Liver (tissue), 3 donors: Measurements from ENCODE around the gene SLC44A2.

ENCODE experiments used
- ATF3 ChIP-seq: IDR thresholded peaks from 2 replicates; pipeline ENCODE4 v1.6.1; 2016; ENCODE audit warnings: antibody characterized with exemption
- CTCF ChIP-seq: fragments of 150-350 bp; IDR thresholded peaks from 2 replicates; pipeline ENCODE4 v1.5.1; 2017; ENCODE audit warnings: improper control_type of control experiment, low read depth, low read length; ENCODE audit not compliant: missing input control
- FOXA1 ChIP-seq: IDR thresholded peaks from 2 replicates; pipeline ENCODE4 v1.6.1; 2016; ENCODE audit warnings: antibody characterized with exemption
- FOXA2 ChIP-seq: IDR thresholded peaks from 2 replicates; pipeline ENCODE4 v1.6.1; 2016; ENCODE audit warnings: antibody characterized with exemption
- JUND ChIP-seq, 2 donors: IDR thresholded peaks; 2 replicates each; pipeline ENCODE4 v1.6.1; 2016; ENCODE audit warnings: antibody characterized with exemption in 2 of 2
- MAX ChIP-seq: IDR thresholded peaks from 2 replicates; pipeline ENCODE4 v1.6.1; 2016; ENCODE audit warnings: antibody characterized with exemption
- REST ChIP-seq: IDR thresholded peaks from 2 replicates; pipeline ENCODE4 v1.6.1; 2016; ENCODE audit warnings: antibody characterized with exemption, mild to moderate bottlenecking
- SP1 ChIP-seq: IDR thresholded peaks from 2 replicates; pipeline ENCODE4 v1.6.1; 2018; ENCODE audit warnings: antibody characterized with exemption, mild to moderate bottlenecking
- TAF1 ChIP-seq: conservative IDR thresholded peaks from 2 replicates; pipeline ENCODE4 v1.6.1; 2016; ENCODE audit warnings: antibody characterized with exemption, mild to moderate bottlenecking
- ZBTB33 ChIP-seq: IDR thresholded peaks from 2 replicates; pipeline ENCODE4 v1.6.1; 2016; ENCODE audit warnings: antibody characterized with exemption
- donor health status: healthy.
- donor health status: healthy.

GRCh38 chr19:10691178-10691881, 66.0 kb downstream of the SLC44A2 start:
- TF ChIP-seq CTCF = no peak
- no peak for TF ChIP-seq SP1
- no peak for TF ChIP-seq REST
- TF ChIP-seq MAX = no peak
- TF ChIP-seq ZBTB33 = no peak
- TF ChIP-seq ATF3 = no peak
- no peak for TF ChIP-seq TAF1
- TF ChIP-seq FOXA2 = no peak
- no peak for TF ChIP-seq JUND (IDR thresholded peaks at IDR 0.05)
- no peak for TF ChIP-seq FOXA1
